GM13977 (cell line): ENCODE measurements around the gene MS4A6E.
"Not testable (repeated sequence)": the region's sequence is repeated elsewhere in the genome, so short reads cannot be mapped to it uniquely, and the experiment has no call there.

Source experiments
- DNase-seq: peaks from one replicate; pipeline ENCODE4 v3.0.0; 2012; ENCODE audit warnings: low spot score
- in situ Hi-C: fragments of 300-500 bp; cut with MboI; formaldehyde crosslinking; loops from one replicate; pipeline ENCODE4 v1.12.0; 2022; ENCODE audit warnings: low sequenced_read_pairs, low pct_unique_long_range_greater_than_20kb, mixed read lengths, inconsistent platforms; ENCODE audit not compliant: unreplicated experiment
- TF ChIP-seq, protein P1 (sequence below): IDR thresholded peaks from 2 replicates; pipeline ENCODE4 v1.5.1; 2012; ENCODE audit warnings: mild to moderate bottlenecking, control low read depth; ENCODE audit not compliant: insufficient read depth; ENCODE audit errors: extremely low read depth, missing control alignments

The MS4A6E gene

DNA sequence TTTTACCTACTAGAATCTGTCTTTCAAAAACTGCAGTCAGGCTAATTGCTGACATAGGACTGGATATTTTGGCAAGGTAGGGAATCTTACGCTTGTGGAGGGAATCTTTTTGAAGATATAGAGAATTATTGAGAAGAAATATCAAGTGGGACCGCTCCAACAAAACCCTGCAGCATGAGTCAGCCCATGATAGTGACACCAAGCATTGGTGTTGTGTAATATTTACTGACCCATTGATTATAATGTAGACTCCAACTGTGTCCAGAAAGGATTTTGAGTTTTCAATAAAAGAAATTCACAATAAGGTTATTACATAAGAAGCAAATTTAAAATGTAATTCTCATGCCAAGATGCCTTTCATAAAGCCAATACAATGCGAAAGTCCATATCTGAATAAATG is 25.9 kb upstream of the MS4A6E start:
- TF ChIP-seq, protein P1, sequence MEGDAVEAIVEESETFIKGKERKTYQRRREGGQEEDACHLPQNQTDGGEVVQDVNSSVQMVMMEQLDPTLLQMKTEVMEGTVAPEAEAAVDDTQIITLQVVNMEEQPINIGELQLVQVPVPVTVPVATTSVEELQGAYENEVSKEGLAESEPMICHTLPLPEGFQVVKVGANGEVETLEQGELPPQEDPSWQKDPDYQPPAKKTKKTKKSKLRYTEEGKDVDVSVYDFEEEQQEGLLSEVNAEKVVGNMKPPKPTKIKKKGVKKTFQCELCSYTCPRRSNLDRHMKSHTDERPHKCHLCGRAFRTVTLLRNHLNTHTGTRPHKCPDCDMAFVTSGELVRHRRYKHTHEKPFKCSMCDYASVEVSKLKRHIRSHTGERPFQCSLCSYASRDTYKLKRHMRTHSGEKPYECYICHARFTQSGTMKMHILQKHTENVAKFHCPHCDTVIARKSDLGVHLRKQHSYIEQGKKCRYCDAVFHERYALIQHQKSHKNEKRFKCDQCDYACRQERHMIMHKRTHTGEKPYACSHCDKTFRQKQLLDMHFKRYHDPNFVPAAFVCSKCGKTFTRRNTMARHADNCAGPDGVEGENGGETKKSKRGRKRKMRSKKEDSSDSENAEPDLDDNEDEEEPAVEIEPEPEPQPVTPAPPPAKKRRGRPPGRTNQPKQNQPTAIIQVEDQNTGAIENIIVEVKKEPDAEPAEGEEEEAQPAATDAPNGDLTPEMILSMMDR: no peak
- in situ Hi-C loops: no loop called here
- no peak for DNase-seq

- DNase-seq, in situ Hi-C loops: not testable (repeated sequence)
These were observed 25.2 kb upstream of the MS4A6E start for GRCh38 chr11:60301884-60302283.

GRCh38 chr11:60303661-60304060 is 23.4 kb upstream of the MS4A6E start:
- TF ChIP-seq, protein P1: no peak
- in situ Hi-C loops: no loop called here
- no peak for DNase-seq

DNA sequence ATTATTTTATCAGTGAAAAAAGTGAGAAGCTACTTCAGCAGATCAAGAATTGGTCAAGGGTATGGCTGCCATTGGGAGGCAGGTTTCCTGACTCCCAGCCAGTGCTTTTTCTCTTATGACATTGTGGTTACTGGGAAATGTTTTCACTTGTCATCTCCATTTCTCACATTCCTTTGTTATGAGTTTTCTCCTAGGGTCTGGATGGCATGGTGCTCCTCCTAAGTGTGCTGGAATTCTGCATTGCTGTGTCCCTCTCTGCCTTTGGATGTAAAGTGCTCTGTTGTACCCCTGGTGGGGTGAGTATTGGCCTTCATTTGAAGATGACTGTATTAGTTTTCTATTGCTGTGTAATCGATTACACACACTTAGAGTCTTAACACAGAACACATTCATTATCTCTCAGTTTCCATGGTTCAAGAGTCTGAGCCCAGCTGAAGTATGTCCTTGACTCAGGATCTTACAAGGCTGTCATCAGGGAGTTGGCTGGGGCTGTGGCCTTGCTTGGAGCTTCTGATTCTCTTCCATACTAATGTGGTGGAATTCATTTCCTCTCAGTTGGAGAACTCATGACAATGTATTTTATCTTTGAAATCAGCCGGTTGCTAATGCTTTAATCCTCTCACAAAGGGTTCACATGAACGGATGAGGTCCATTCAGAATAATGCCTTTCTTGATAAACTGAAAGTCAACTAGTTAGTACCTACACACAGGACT is 21.0 kb upstream of the MS4A6E start:
- TF ChIP-seq, protein P1: no peak
- DNase-seq: no peak
- in situ Hi-C loops: no loop called here

GRCh38 chr11:60307507-60308195 is 19.4 kb upstream of the MS4A6E start:
- in situ Hi-C loops: no loop called here
- peak; percentile 8 for DNase-seq
- TF ChIP-seq, protein P1: no peak

DNA sequence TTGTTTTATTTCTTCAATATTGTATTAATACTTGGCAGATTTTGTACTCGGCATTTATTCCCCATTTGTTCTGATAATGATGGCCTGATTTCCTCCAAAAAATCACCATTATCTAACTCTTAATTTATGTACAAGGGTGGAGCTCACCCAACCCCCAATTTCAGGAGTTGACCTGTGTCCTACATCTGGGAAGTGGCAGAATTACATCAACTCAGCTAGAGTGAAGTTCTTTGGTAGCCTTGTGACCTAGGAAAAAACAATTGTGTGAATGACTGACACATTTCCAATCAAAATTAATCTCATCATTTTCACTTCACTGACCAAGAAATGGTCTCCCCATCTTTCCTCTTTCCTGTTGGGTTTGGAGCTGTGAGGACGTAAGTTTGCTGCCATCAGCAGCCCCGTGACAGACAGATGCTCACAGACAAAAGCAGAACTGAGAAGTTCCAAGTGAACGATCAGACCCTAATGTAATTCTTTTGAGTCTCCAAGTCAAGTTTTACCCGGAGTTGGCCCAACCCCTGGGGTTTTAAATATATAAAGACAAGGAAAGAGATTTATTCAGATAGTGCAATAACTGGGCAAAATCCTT is 16.6 kb upstream of the MS4A6E start:
- DNase-seq: peak; percentile 37
- in situ Hi-C loops: no loop called here
- TF ChIP-seq, protein P1: no peak
